Measurements from ENCODE around the gene KIF5C.

The KIF5C gene

DNA sequence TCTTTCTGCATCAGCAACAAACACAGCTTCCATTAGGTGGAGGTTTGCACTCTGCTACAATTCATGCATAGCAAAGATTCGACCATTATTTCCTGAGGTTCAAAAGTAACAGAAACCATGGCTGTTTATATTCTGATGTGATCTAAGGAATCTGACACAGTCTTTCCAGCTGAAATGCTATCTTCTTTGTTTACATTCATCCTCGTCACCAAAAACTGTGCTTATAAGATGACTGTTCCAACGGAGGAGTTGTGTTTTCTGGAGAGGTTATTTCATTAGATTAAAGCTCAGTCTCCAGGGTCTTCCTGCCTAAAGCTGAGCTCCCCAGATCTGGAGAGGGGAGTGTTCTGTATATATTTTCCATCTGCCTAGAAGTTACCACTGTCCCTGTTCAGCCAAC is 118.3 kb downstream of the KIF5C start:
- no peak overlapping the region for H2BK120ac ChIP-seq (ENCODE audit: low read depth, low read length)
- no peak overlapping the region for H3K14ac ChIP-seq (ENCODE audit: low read length)
- no peak overlapping the region for H4K91ac ChIP-seq (ENCODE audit: low read depth, low read length, poor library complexity)
- WGBS, 2 donors (ENCODE audit: extremely low coverage in 2 of 2, insufficient read length in 2 of 2, insufficient replicate concordance in 1 of 2): no CpG with 5 or more reads among the region's 3 CpGs
- no peaks in the 10 kb centered on the region for H3K79me1 ChIP-seq (ENCODE audit: low read depth, low read length)
- H2BK12ac ChIP-seq (ENCODE audit: low read length): no peak overlapping the region
- no peak overlapping the region for H2BK5ac ChIP-seq (ENCODE audit: low read length)
- no peak overlapping the region for H3K18ac ChIP-seq (ENCODE audit: low read length)
- H4K8ac ChIP-seq (ENCODE audit: low read depth, low read length): no peak overlapping the region
- H3K4me3 ChIP-seq (ENCODE audit: low read length in 2 of 2): no peak overlapping the region
- no peak overlapping the region for H3K4ac ChIP-seq (ENCODE audit: low read length)
- H3K9ac ChIP-seq (ENCODE audit: low read depth, low read length, poor library complexity): no peak overlapping the region
- no peak overlapping the region for H3K4me2 ChIP-seq (ENCODE audit: insufficient read depth, low read length, poor library complexity, severe bottlenecking)
- H3K36me3 ChIP-seq (replicated peaks in 1 of 2; ENCODE audit: control insufficient read depth in 2 of 2, insufficient read depth in 2 of 2, low read length in 2 of 2): peaks cover 30 to 93% of the 10 kb centered on the region in 2 donors
- DNase-seq (ENCODE audit: low spot score): no peak
- no peaks in the 10 kb centered on the region for H3K9me3 ChIP-seq (replicated peaks in 1 of 2; ENCODE audit: control insufficient read depth in 2 of 2, insufficient read depth in 1 of 2, low read depth in 1 of 2, low read length in 2 of 2)
- no peak overlapping the region for H2BK15ac ChIP-seq (ENCODE audit: low read length)
- H3K4me1 ChIP-seq (ENCODE audit: control insufficient read depth in 2 of 2, insufficient read depth in 1 of 2, low read depth in 1 of 2, low read length in 2 of 2): no peaks in the 10 kb centered on the region
- no peak overlapping the region for H3K23ac ChIP-seq (ENCODE audit: low read depth, low read length, poor library complexity)
- no peak overlapping the region for H2AFZ ChIP-seq (ENCODE audit: low read length)
- H3K27ac ChIP-seq (replicated peaks; ENCODE audit: low read length): no peak overlapping the region
- no peaks in the 10 kb centered on the region for H3K27me3 ChIP-seq (ENCODE audit: control insufficient read depth in 3 of 3, insufficient read depth in 3 of 3, low read depth in 1 of 3, low read length in 3 of 3)
- no peak overlapping the region for H2AK5ac ChIP-seq (ENCODE audit: low read depth, low read length)

- no peak overlapping the region for H3K23ac ChIP-seq (ENCODE audit: low read depth, low read length, poor library complexity)
- WGBS, 2 donors (ENCODE audit: extremely low coverage in 2 of 2, insufficient read length in 2 of 2, insufficient replicate concordance in 1 of 2): no CpG with 5 or more reads among the region's 8 CpGs
- DNase-seq (ENCODE audit: low spot score): no peak
Measured at GRCh38 chr2:148994341-148994740, 119.3 kb downstream of the KIF5C start.

GRCh38 chr2:148996805-148997204 is 121.8 kb downstream of the KIF5C start:
- H3K9ac ChIP-seq (ENCODE audit: low read depth, low read length, poor library complexity): no peak overlapping the region

More at GRCh38 chr2:148994341-148994740, 119.3 kb downstream of the KIF5C start:
- H2BK120ac ChIP-seq (ENCODE audit: low read depth, low read length): no peak overlapping the region
- H3K36me3 ChIP-seq (replicated peaks in 1 of 2; ENCODE audit: control insufficient read depth in 2 of 2, insufficient read depth in 2 of 2, low read length in 2 of 2): peaks cover 32 to 91% of the 10 kb centered on the region in 2 donors
- no peak overlapping the region for H3K4ac ChIP-seq (ENCODE audit: low read length)
- H3K18ac ChIP-seq (ENCODE audit: low read length): no peak overlapping the region
- H2AFZ ChIP-seq (ENCODE audit: low read length): no peak overlapping the region
- no peak overlapping the region for H3K4me3 ChIP-seq (ENCODE audit: low read length in 2 of 2)
- no peak overlapping the region for H2BK15ac ChIP-seq (ENCODE audit: low read length)
- no peak overlapping the region for H2AK5ac ChIP-seq (ENCODE audit: low read depth, low read length)
- H3K4me2 ChIP-seq (ENCODE audit: insufficient read depth, low read length, poor library complexity, severe bottlenecking): no peak overlapping the region
- H3K9ac ChIP-seq (ENCODE audit: low read depth, low read length, poor library complexity): no peak overlapping the region
- H3K9me3 ChIP-seq (replicated peaks in 1 of 2; ENCODE audit: control insufficient read depth in 2 of 2, insufficient read depth in 1 of 2, low read depth in 1 of 2, low read length in 2 of 2): no peaks in the 10 kb centered on the region
- no peak overlapping the region for H2BK5ac ChIP-seq (ENCODE audit: low read length)
- no peak overlapping the region for H4K91ac ChIP-seq (ENCODE audit: low read depth, low read length, poor library complexity)
- no peak overlapping the region for H4K8ac ChIP-seq (ENCODE audit: low read depth, low read length)
- H3K27me3 ChIP-seq (ENCODE audit: control insufficient read depth in 3 of 3, insufficient read depth in 3 of 3, low read depth in 1 of 3, low read length in 3 of 3): no peaks in the 10 kb centered on the region
- no peak overlapping the region for H3K14ac ChIP-seq (ENCODE audit: low read length)
- no peaks in the 10 kb centered on the region for H3K79me1 ChIP-seq (ENCODE audit: low read depth, low read length)
- H3K4me1 ChIP-seq (ENCODE audit: control insufficient read depth in 2 of 2, insufficient read depth in 1 of 2, low read depth in 1 of 2, low read length in 2 of 2): peaks cover 0 to 5% of the 10 kb centered on the region in 2 donors
- no peak overlapping the region for H3K27ac ChIP-seq (replicated peaks; ENCODE audit: low read length)
- no peak overlapping the region for H2BK12ac ChIP-seq (ENCODE audit: low read length)

DNA sequence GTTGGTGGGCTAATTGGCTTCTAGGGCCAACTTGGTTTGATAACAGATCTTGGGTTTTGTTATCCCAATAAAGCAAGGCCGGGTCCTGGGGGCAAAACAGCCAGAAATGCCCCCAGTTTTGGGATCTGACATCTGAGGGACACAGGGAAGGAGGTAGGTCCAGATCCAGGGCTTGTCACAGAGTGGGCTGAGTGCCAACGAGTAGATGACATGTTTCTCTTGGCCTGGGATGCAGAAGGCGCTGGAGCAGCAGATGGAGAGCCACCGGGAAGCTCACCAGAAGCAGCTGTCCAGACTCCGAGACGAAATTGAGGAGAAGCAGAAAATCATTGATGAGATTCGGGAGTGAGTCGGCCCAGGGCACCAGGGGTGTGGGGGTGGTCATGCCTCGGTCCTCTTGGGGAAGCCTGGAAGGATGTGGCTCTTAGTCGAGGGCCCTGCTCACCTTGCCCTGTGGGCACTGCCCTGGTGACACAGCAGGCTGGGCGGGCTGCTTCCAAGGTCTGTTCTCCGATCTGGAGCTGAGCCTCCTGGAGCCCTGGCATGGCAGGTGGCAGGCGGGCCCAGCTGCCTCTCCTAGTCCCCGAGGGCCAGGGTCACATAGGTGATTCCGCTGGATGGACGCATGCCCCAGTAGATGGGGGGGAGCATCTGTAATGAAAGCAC is 123.3 kb downstream of the KIF5C start:
- Histone ChIP-seq H2BK120ac (ENCODE audit: low read depth, low read length) (no peak overlapping the region), H2BK5ac (ENCODE audit: low read length) (no peak overlapping the region), H3K14ac (ENCODE audit: low read length) (no peak overlapping the region), H3K36me3 (replicated peaks in 1 of 2; ENCODE audit: control insufficient read depth in 2 of 2, insufficient read depth in 2 of 2, low read length in 2 of 2) (peaks cover 47 to 95% of the 10 kb centered on the region in 2 donors), H2AFZ (ENCODE audit: low read length) (no peak overlapping the region), H3K23ac (ENCODE audit: low read depth, low read length, poor library complexity) (no peak overlapping the region), H2AK5ac (ENCODE audit: low read depth, low read length) (no peak overlapping the region), H3K4me3 (ENCODE audit: low read length in 2 of 2) (no peak overlapping the region), H3K9ac (ENCODE audit: low read depth, low read length, poor library complexity) (no peak overlapping the region), H2BK12ac (ENCODE audit: low read length) (no peak overlapping the region), H3K27me3 (ENCODE audit: control insufficient read depth in 3 of 3, insufficient read depth in 3 of 3, low read depth in 1 of 3, low read length in 3 of 3) (no peaks in the 10 kb centered on the region), H4K8ac (ENCODE audit: low read depth, low read length) (no peak overlapping the region), H3K4me2 (ENCODE audit: insufficient read depth, low read length, poor library complexity, severe bottlenecking) (no peak overlapping the region), H3K9me3 (replicated peaks in 1 of 2; ENCODE audit: control insufficient read depth in 2 of 2, insufficient read depth in 1 of 2, low read depth in 1 of 2, low read length in 2 of 2) (peaks cover 13 to 16% of the 10 kb centered on the region in 2 donors), H2BK15ac (ENCODE audit: low read length) (no peak overlapping the region), H3K4ac (ENCODE audit: low read length) (no peak overlapping the region), H4K91ac (ENCODE audit: low read depth, low read length, poor library complexity) (no peak overlapping the region), H3K27ac (replicated peaks; ENCODE audit: low read length) (no peak overlapping the region), H3K18ac (ENCODE audit: low read length) (peak overlapping the region; percentile 15), H3K4me1 (ENCODE audit: control insufficient read depth in 2 of 2, insufficient read depth in 1 of 2, low read depth in 1 of 2, low read length in 2 of 2) (peaks cover 0 to 10% of the 10 kb centered on the region in 2 donors), H3K79me1 (ENCODE audit: low read depth, low read length) (no peaks in the 10 kb centered on the region)
- no CpG with 5 or more reads among the region's 16 CpGs for WGBS, 2 donors (ENCODE audit: extremely low coverage in 2 of 2, insufficient read length in 2 of 2, insufficient replicate concordance in 1 of 2)
- DNase-seq (ENCODE audit: low spot score): no peak

More at GRCh38 chr2:148996805-148997204, 121.8 kb downstream of the KIF5C start:
- no peak overlapping the region for H3K4ac ChIP-seq (ENCODE audit: low read length)
- peaks cover 0 to 10% of the 10 kb centered on the region in 2 donors for H3K4me1 ChIP-seq (ENCODE audit: control insufficient read depth in 2 of 2, insufficient read depth in 1 of 2, low read depth in 1 of 2, low read length in 2 of 2)
- no peak overlapping the region for H4K8ac ChIP-seq (ENCODE audit: low read depth, low read length)
- no CpG with 5 or more reads among the region's 6 CpGs for WGBS, 2 donors (ENCODE audit: extremely low coverage in 2 of 2, insufficient read length in 2 of 2, insufficient replicate concordance in 1 of 2)
- no peak overlapping the region for H3K23ac ChIP-seq (ENCODE audit: low read depth, low read length, poor library complexity)
- H3K27ac ChIP-seq (replicated peaks; ENCODE audit: low read length): no peak overlapping the region
- no peak overlapping the region for H4K91ac ChIP-seq (ENCODE audit: low read depth, low read length, poor library complexity)
- no peak overlapping the region for H3K4me2 ChIP-seq (ENCODE audit: insufficient read depth, low read length, poor library complexity, severe bottlenecking)
- DNase-seq (ENCODE audit: low spot score): no peak
- no peak overlapping the region for H2BK120ac ChIP-seq (ENCODE audit: low read depth, low read length)
- H3K27me3 ChIP-seq (ENCODE audit: control insufficient read depth in 3 of 3, insufficient read depth in 3 of 3, low read depth in 1 of 3, low read length in 3 of 3): no peaks in the 10 kb centered on the region
- H2BK5ac ChIP-seq (ENCODE audit: low read length): no peak overlapping the region
- no peak overlapping the region for H2BK15ac ChIP-seq (ENCODE audit: low read length)
- peaks cover 36 to 95% of the 10 kb centered on the region in 2 donors for H3K36me3 ChIP-seq (replicated peaks in 1 of 2; ENCODE audit: control insufficient read depth in 2 of 2, insufficient read depth in 2 of 2, low read length in 2 of 2)
- no peak overlapping the region for H3K18ac ChIP-seq (ENCODE audit: low read length)
- H3K4me3 ChIP-seq (ENCODE audit: low read length in 2 of 2): no peak overlapping the region
- H2AFZ ChIP-seq (ENCODE audit: low read length): no peak overlapping the region
- peaks cover 0 to 3% of the 10 kb centered on the region in 2 donors for H3K9me3 ChIP-seq (replicated peaks in 1 of 2; ENCODE audit: control insufficient read depth in 2 of 2, insufficient read depth in 1 of 2, low read depth in 1 of 2, low read length in 2 of 2)
- no peak overlapping the region for H2AK5ac ChIP-seq (ENCODE audit: low read depth, low read length)
- H3K14ac ChIP-seq (ENCODE audit: low read length): no peak overlapping the region
- H3K79me1 ChIP-seq (ENCODE audit: low read depth, low read length): no peaks in the 10 kb centered on the region
- no peak overlapping the region for H2BK12ac ChIP-seq (ENCODE audit: low read length)
